Smooth muscle cell (in vitro differentiated cells): ENCODE measurements around the gene WDR7. TPM values are rescaled to one million over a fixed set of nuclear protein-coding genes. Genes with fewer than 3 reads are reported as not detected.

ENCODE experiments used
- DNase-seq: peaks from one replicate; lab custom pipeline; 2025; ENCODE audit not compliant: unreplicated experiment; lab: John Stamatoyannopoulos, UW
- H2AFZ ChIP-seq: fragments of 200-600 bp; sonication (generic); 2 replicates; pipeline ENCODE4 v1.6.0; 2016; ENCODE audit warnings: antibody characterized with exemption, low read depth, mild to moderate bottlenecking
- H3F3A ChIP-seq: fragments of 200-600 bp; sonication (generic); 2 replicates; pipeline ENCODE4 v1.6.0; 2017; ENCODE audit warnings: antibody characterized with exemption, low read depth
- H3K27ac ChIP-seq: fragments of 200-600 bp; sonication (generic); 2 replicates; pipeline ENCODE4 v1.5.1; 2016; ENCODE audit warnings: low read depth, mild to moderate bottlenecking
- H3K27me3 ChIP-seq: fragments of 200-600 bp; sonication (generic); 2 replicates; pipeline ENCODE4 v1.6.1; 2016; ENCODE audit warnings: low read depth, mild to moderate bottlenecking
- H3K36me3 ChIP-seq: fragments of 200-600 bp; sonication (generic); 2 replicates; pipeline ENCODE4 v1.5.1; 2016; ENCODE audit warnings: low read depth
- H3K4me1 ChIP-seq: fragments of 200-600 bp; sonication (generic); 2 replicates; pipeline ENCODE4 v1.5.1; 2016; ENCODE audit warnings: low read depth
- H3K4me2 ChIP-seq: fragments of 200-600 bp; sonication (generic); 2 replicates; pipeline ENCODE4 v1.6.0; 2016; ENCODE audit warnings: mild to moderate bottlenecking
- H3K4me3 ChIP-seq: fragments of 200-600 bp; sonication (generic); 2 replicates; pipeline ENCODE4 v1.5.1; 2016; ENCODE audit warnings: mild to moderate bottlenecking
- H3K79me2 ChIP-seq: fragments of 200-600 bp; sonication (generic); 2 replicates; pipeline ENCODE4 v1.6.0; 2016; ENCODE audit warnings: low read depth, mild to moderate bottlenecking
- H3K9ac ChIP-seq: fragments of 200-600 bp; sonication (generic); 2 replicates; pipeline ENCODE4 v1.6.0; 2016; ENCODE audit warnings: low read depth
- H3K9me3 ChIP-seq: fragments of 200-600 bp; sonication (generic); replicated peaks from 2 replicates; pipeline ENCODE4 v1.5.1; 2016; ENCODE audit warnings: low read depth
- H4K20me1 ChIP-seq: fragments of 200-600 bp; sonication (generic); 2 replicates; pipeline ENCODE4 v1.6.0; 2016; ENCODE audit warnings: low read depth
- CTCF ChIP-seq: fragments of 200-600 bp; sonication (generic); IDR thresholded peaks from 2 replicates; pipeline ENCODE4 v1.5.1; 2017; ENCODE audit warnings: borderline replicate concordance, mild to moderate bottlenecking, antibody characterized with exemption; ENCODE audit not compliant: insufficient read depth, poor library complexity, severe bottlenecking
- WGBS: methylation state at CpG from one replicate; pipeline ENCODE4 v1.1.7; 2016; ENCODE audit warnings: low lambda C conversion rate; 5-methylcytosine and 5-hydroxymethylcytosine counted together
- polyA plus RNA-seq: library from polyadenylated mRNA; unstranded; fragments of >200 nt; fragmentation: Nextera tagmentation; extraction: Ambion mirVana; gene quantifications from 2 replicates; pipeline ENCODE4 v1.2.1, GENCODE V29; 2016
- total RNA-seq: library from RNA; depleted of rRNA; stranded (reverse); fragments of >200 nt; gene quantifications from 2 replicates; pipeline ENCODE4 v1.2.3, GENCODE V29; 2014

The WDR7 gene
- total and polyA plus RNA-seq, 2 experiments from 2014 or later = 5.3 to 9.2 TPM

- TF ChIP-seq CTCF = no peak
- 93% methylated on average over 2 of the region's 2 CpGs for WGBS
- DNase-seq = no peak
- Histone ChIP-seq H3K4me1 (no peaks in the 10 kb centered on the region), H3K9me3 (peaks cover 6% of the 10 kb centered on the region), H4K20me1 (no peaks in the 10 kb centered on the region), H3K4me3 (no peak overlapping the region), H2AFZ (no peak overlapping the region), H3K79me2 (no peaks in the 10 kb centered on the region), H3K27ac (no peak overlapping the region), H3F3A (no peaks in the 10 kb centered on the region), H3K27me3 (no peaks in the 10 kb centered on the region), H3K9ac (no peak overlapping the region), H3K4me2 (no peak overlapping the region), H3K36me3 (no peaks in the 10 kb centered on the region)
Measured at GRCh38 chr18:56723706-56724105, 72.5 kb downstream of the WDR7 start.

- Histone ChIP-seq H3K79me2 (no peaks in the 10 kb centered on the region), H3K27ac (no peak overlapping the region), H3K4me3 (no peak overlapping the region), H3K36me3 (no peaks in the 10 kb centered on the region), H2AFZ (no peak overlapping the region), H3K9ac (no peak overlapping the region), H3K27me3 (no peaks in the 10 kb centered on the region), H3F3A (no peaks in the 10 kb centered on the region), H3K4me2 (no peak overlapping the region), H3K4me1 (no peaks in the 10 kb centered on the region), H3K9me3 (peaks cover 6% of the 10 kb centered on the region), H4K20me1 (no peaks in the 10 kb centered on the region)
- TF ChIP-seq CTCF = no peak
- DNase-seq = no peak
- 93% methylated on average over 2 of the region's 2 CpGs for whole genome bisulfite sequencing
Measured at GRCh38 chr18:56726906-56727305, 75.7 kb downstream of the WDR7 start.

GRCh38 chr18:56727399-56727798 is 76.2 kb downstream of the WDR7 start:
- peaks cover 6% of the 10 kb centered on the region for H3K9me3 ChIP-seq
- no peak for DNase-seq
- no peak for TF ChIP-seq CTCF
- no peaks in the 10 kb centered on the region for H3F3A ChIP-seq
- no peak overlapping the region for H3K4me3 ChIP-seq
- no peak overlapping the region for H3K4me2 ChIP-seq
- H3K36me3 ChIP-seq = no peaks in the 10 kb centered on the region
- no peaks in the 10 kb centered on the region for H4K20me1 ChIP-seq
- no peak overlapping the region for H3K27ac ChIP-seq
- WGBS = 75% methylated on average over 5 of the region's 5 CpGs
- no peaks in the 10 kb centered on the region for H3K27me3 ChIP-seq
- no peak overlapping the region for H3K9ac ChIP-seq
- H2AFZ ChIP-seq = no peak overlapping the region
- H3K4me1 ChIP-seq = no peaks in the 10 kb centered on the region
- no peaks in the 10 kb centered on the region for H3K79me2 ChIP-seq

- Histone ChIP-seq H3K4me3 (no peak overlapping the region), H3K9me3 (no peaks in the 10 kb centered on the region), H3F3A (no peaks in the 10 kb centered on the region), H3K79me2 (no peaks in the 10 kb centered on the region), H3K4me1 (no peaks in the 10 kb centered on the region), H3K27me3 (no peaks in the 10 kb centered on the region), H2AFZ (no peak overlapping the region), H3K4me2 (no peak overlapping the region), H3K27ac (no peak overlapping the region), H4K20me1 (no peaks in the 10 kb centered on the region), H3K9ac (no peak overlapping the region), H3K36me3 (no peaks in the 10 kb centered on the region)
- no peak for TF ChIP-seq CTCF
- 89% methylated on average over 3 of the region's 3 CpGs for WGBS
- DNase-seq = no peak
Measured at GRCh38 chr18:56728741-56729140, 77.6 kb downstream of the WDR7 start.
